PC-9 (cell line): ENCODE measurements around the gene DAAM2.

Source experiments
- EZH2 ChIP-seq: fragments of 200-600 bp; sonication (generic); IDR thresholded peaks from 2 replicates; pipeline ENCODE4 v1.8.0; 2017; ENCODE audit warnings: antibody characterized with exemption, low read depth
- TF ChIP-seq, protein P1 (sequence below): fragments of 200-600 bp; sonication (generic); conservative IDR thresholded peaks from 2 replicates; pipeline ENCODE4 v1.6.1; 2017; ENCODE audit warnings: mixed run types, antibody characterized with exemption, mild to moderate bottlenecking, moderate library complexity

DNA sequence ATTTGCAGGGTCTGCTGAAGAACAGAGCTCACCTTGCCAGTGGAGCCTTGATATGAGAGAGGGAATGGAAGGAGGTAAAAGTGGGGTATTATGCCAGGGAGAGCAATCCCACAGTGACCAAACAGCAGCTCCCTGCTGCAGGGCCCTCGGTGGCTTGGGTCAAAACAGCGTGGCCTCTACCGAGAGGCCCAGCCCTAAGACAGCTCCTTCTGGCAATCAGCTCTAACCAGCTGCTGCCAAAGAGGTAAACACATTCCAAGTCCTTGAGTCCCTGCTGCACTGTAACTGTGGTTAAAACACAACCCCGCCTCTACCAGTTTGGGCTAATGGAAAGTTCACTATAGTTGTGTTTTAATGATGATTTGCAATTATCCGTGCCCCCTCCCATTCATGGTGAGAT lies 1.4 kb upstream of the DAAM2 start:
- TF ChIP-seq, protein P1, sequence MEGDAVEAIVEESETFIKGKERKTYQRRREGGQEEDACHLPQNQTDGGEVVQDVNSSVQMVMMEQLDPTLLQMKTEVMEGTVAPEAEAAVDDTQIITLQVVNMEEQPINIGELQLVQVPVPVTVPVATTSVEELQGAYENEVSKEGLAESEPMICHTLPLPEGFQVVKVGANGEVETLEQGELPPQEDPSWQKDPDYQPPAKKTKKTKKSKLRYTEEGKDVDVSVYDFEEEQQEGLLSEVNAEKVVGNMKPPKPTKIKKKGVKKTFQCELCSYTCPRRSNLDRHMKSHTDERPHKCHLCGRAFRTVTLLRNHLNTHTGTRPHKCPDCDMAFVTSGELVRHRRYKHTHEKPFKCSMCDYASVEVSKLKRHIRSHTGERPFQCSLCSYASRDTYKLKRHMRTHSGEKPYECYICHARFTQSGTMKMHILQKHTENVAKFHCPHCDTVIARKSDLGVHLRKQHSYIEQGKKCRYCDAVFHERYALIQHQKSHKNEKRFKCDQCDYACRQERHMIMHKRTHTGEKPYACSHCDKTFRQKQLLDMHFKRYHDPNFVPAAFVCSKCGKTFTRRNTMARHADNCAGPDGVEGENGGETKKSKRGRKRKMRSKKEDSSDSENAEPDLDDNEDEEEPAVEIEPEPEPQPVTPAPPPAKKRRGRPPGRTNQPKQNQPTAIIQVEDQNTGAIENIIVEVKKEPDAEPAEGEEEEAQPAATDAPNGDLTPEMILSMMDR: no peak
- no peak for TF ChIP-seq EZH2
